ENCODE results near the gene CLIP1. TPM values are rescaled to one million over a fixed set of nuclear protein-coding genes. Genes with fewer than 3 reads are reported as not detected.

The CLIP1 gene
- total RNA-seq (2016; rRNA removed; fragmentation: Illumina TruSeq; extraction: Trizol) = 28.9 and 30.2 TPM in 2 replicates
- total RNA-seq (2016; cell fraction: cytosol; rRNA removed; fragmentation: Illumina TruSeq; extraction: Trizol; ENCODE audit: low read depth) = 16.2 and 21.0 TPM in 2 replicates
- 26.9 and 28.6 TPM in 2 replicates for total RNA-seq (2016; cell fraction: insoluble cytoplasmic fraction; rRNA removed; fragmentation: Illumina TruSeq; extraction: Trizol)
- 15.5 and 15.9 TPM in 2 replicates for total RNA-seq (2016; cell fraction: membrane; rRNA removed; fragmentation: Illumina TruSeq; extraction: Trizol)
- 33.5 and 40.7 TPM in 2 replicates for total RNA-seq (2016; cell fraction: nucleus; rRNA removed; fragmentation: Illumina TruSeq; extraction: Trizol)
- 42.8 and 43.7 TPM in 2 replicates for polyA plus RNA-seq (2011; rRNA removed)
- 26.7 and 33.0 TPM in 2 replicates for polyA plus RNA-seq (2011; cell fraction: cytosol; rRNA removed)
- 30.4 and 31.8 TPM in 2 replicates for polyA plus RNA-seq (2011; cell fraction: nucleus; rRNA removed)
- polyA plus RNA-seq (2012) = 21.0 and 26.9 TPM in 2 replicates
- 0.83 and 0.97 TPM in 2 replicates for polyA plus RNA-seq (2016; cell fraction: cytosol; fragmentation: Illumina TruSeq; extraction: Trizol; ENCODE audit: low read depth)
- 22.9 and 23.8 TPM in 2 replicates for polyA plus RNA-seq (2016; cell fraction: insoluble cytoplasmic fraction; fragmentation: Illumina TruSeq; extraction: Trizol; ENCODE audit: low read depth)
- polyA plus RNA-seq (2016; cell fraction: membrane; fragmentation: Illumina TruSeq; extraction: Trizol; ENCODE audit: low read depth) = 3.9 and 5.6 TPM in 2 replicates
- 35.5 and 36.6 TPM in 2 replicates for polyA plus RNA-seq (2016; cell fraction: nucleus; fragmentation: Illumina TruSeq; extraction: Trizol; ENCODE audit: insufficient read depth, low read depth)
- 62.5 and 153 TPM in 2 replicates for polyA minus RNA-seq (2011; rRNA and poly(A)+ RNA removed; ENCODE audit: low replicate concordance)
- polyA minus RNA-seq (2011; cell fraction: cytosol; rRNA and poly(A)+ RNA removed) = 23.9 and 31.3 TPM in 2 replicates
- polyA minus RNA-seq (2011; cell fraction: nucleus; rRNA and poly(A)+ RNA removed) = 47.6 and 65.9 TPM in 2 replicates
- percentile 72 among the genes with signal in this experiment for Bru-seq, nascent RNA
- percentile 79 among the genes with signal in this experiment for BruChase-seq, experiment 1, labeled RNA remaining after a 6-hour chase
- BruChase-seq, experiment 2, labeled RNA remaining after a 2-hour chase = percentile 73 among the genes with signal in this experiment
- long read RNA-seq, experiment 1, partial matches to known transcripts = 11 of 21 reads
- long read RNA-seq, experiment 1, other reads (novel, unspliced or antisense) = 10 of 21 reads
- long read RNA-seq, experiment 2, full-length matches to known transcripts = 3 of 31 reads
- long read RNA-seq, experiment 2, partial matches to known transcripts = 4 of 31 reads
- long read RNA-seq, experiment 2, other reads (novel, unspliced or antisense) = 24 of 31 reads

- H3K36me3 ChIP-seq (replicated peaks in 1 of 2; ENCODE audit: control insufficient read depth in 1 of 2, insufficient read depth in 2 of 2, low read length in 2 of 2) = no peaks in the 10 kb centered on the region
- H3K27ac ChIP-seq (ENCODE audit: extremely low read length, insufficient read depth, low read length) = peak within 1 kb of the TSS; percentile 76
- DNase-seq (ENCODE audit: low spot score) = peak; percentile 27
- POLR2A ChIA-PET = interaction anchor here (1.0 to 8.6 kb wide), 6 partner anchors 15 to 79 kb away, joined by 3 to 127 read pairs (median 8); partner anchors contain the start of gene ZCCHC8
- peaks cover 59% of the 10 kb centered on the region for H3K4me1 ChIP-seq (ENCODE audit: insufficient read depth, low read length)
- H4K20me1 ChIP-seq (ENCODE audit: insufficient read depth, low read length) = no peaks in the 10 kb centered on the region
- intact Hi-C loops (cut with micrococcal nuclease; ENCODE audit: unreplicated experiment) (loop anchor here (1.0 kb wide), 2 partner anchors 16 to 22 kb away; no protein-coding TSS in a partner anchor), in situ Hi-C loops (cut with HindIII; ENCODE audit: extremely low pct_ligation_motif_present, low pct_unique_long_range_greater_than_20kb) (no loop called here)
- ATAC-seq = peak; percentile 67
- 1% methylated on average over 9 of the region's 118 CpGs for WGBS (ENCODE audit: low lambda C conversion rate)
- CTCF ChIA-PET (ENCODE audit: low intra/inter-chr PET ratio, low total read pairs) = interaction anchor here (0.7 to 2.1 kb wide), 2 partner anchors 23 to 49 kb away, joined by 4 to 7 read pairs; no protein-coding TSS in a partner anchor
- H3K9me3 ChIP-seq (ENCODE audit: low read length) = no peaks in the 10 kb centered on the region
- TSS peak; percentile 86 for BruUV-seq (replicated peaks)
- peak within 1 kb of the TSS; percentile 11 for H2AFZ ChIP-seq (ENCODE audit: low read length)
- H3K27me3 ChIP-seq (ENCODE audit: control insufficient read depth in 1 of 2, insufficient read depth in 2 of 2, low read length in 2 of 2) = no peaks in the 10 kb centered on the region; a peak in 1 of 5 replicates
- peak within 1 kb of the TSS; percentile 100 for H3K4me2 ChIP-seq (ENCODE audit: low read depth, low read length)
- H3K79me2 ChIP-seq (ENCODE audit: insufficient read depth, low read length) = peaks cover 40% of the 10 kb centered on the region
- FAIRE-seq = no peak
- peak within 1 kb of the TSS; percentile 91 for H3K9ac ChIP-seq (ENCODE audit: insufficient read depth, low read depth, low read length)
- H3K4me3 ChIP-seq (replicated peaks in 1 of 3; ENCODE audit: insufficient read depth in 1 of 3, low read depth in 2 of 3, low read length in 3 of 3) = peak within 1 kb of the TSS; percentile 80 to 82 (median 81)
- 0 out of 2 replicates have a peak, but pooled peaks have one; percentile 26 for TF ChIP-seq TBX2 (CRISPR knock-in tag; IDR thresholded peaks at IDR 0.05; ENCODE audit: borderline replicate concordance)
- TF ChIP-seq JUN (CRISPR knock-in tag; IDR thresholded peaks at IDR 0.05) = no peak
- peak; percentile 46; the same call in 1 of the 2 replicates for TF ChIP-seq ZNF232 (CRISPR knock-in tag; IDR thresholded peaks at IDR 0.05; ENCODE audit: borderline replicate concordance)
- TF ChIP-seq STAG1 (CRISPR knock-in tag; IDR thresholded peaks at IDR 0.05) = peak; percentile 19; the same call in 1 of the 2 replicates
- TF ChIP-seq KMT2A (CRISPR knock-in tag; IDR thresholded peaks at IDR 0.05) = peak; percentile 59; the same call in 1 of the 2 replicates
- TF ChIP-seq ISL2 (CRISPR knock-in tag; IDR thresholded peaks at IDR 0.05) = 0 out of 2 replicates have a peak, but pooled peaks have one; percentile 22
- TF ChIP-seq POLR2G (IDR thresholded peaks at IDR 0.05; ENCODE audit: low read depth, low read length) = peak; percentile 61
- TF ChIP-seq MAZ (IDR thresholded peaks at IDR 0.05; ENCODE audit: borderline replicate concordance, low read depth, low read length) = no peak; the same call in 1 of the 2 replicates
- peak; percentile 51; the same call in 1 of the 2 replicates for TF ChIP-seq MAZ (CRISPR knock-in tag; IDR thresholded peaks at IDR 0.05; ENCODE audit: low read depth)
- peak; percentile 52; the same call in 1 of the 2 replicates for TF ChIP-seq ARID4A (CRISPR knock-in tag; IDR thresholded peaks at IDR 0.05; ENCODE audit: borderline replicate concordance)
- peak; percentile 43; the same call in 1 of the 2 replicates for TF ChIP-seq ZNF430 (CRISPR knock-in tag; IDR thresholded peaks at IDR 0.05)
Observed at GRCh38 chr12:122421821-122422729, at the start of gene CLIP1. Gene CLIP1 (minus strand): TSS chr12:122422669. CDS start chr12:122380452, 42,217 bp downstream.
